Spleen (tissue), 11 donors: ENCODE data around the gene UBAP2. TPM values are rescaled to one million over a fixed set of nuclear protein-coding genes. Genes with fewer than 3 reads are reported as not detected.

Source experiments
- DNase-seq: peaks from one replicate; pipeline ENCODE4 v3.0.0-alpha.2; 2020
- H3K27ac ChIP-seq, 8 donors: fragments of 200-600 bp; sonication (generic) in 7 of 8; 1 replicate in 4 of 8; 2 replicates in 4 of 8; pipeline versions ENCODE4 v1.5.0 to v1.8.0; 2016 to 2021; ENCODE audit warnings: inconsistent platforms in 4 of 8, mild to moderate bottlenecking in 4 of 8, moderate library complexity in 1 of 8
- H3K27me3 ChIP-seq, 7 donors: fragments of 200-600 bp; sonication (generic) in 6 of 7; replicated peaks in 1 of 7; 1 replicate in 4 of 7; 2 replicates in 3 of 7; pipeline versions ENCODE4 v1.5.0 to v1.8.0; 2016 to 2021; ENCODE audit warnings: inconsistent platforms in 3 of 7, mild to moderate bottlenecking in 1 of 7
- H3K36me3 ChIP-seq, 6 donors: fragments of 200-600 bp; sonication (generic) in 5 of 6; 1 replicate in 4 of 6; 2 replicates in 2 of 6; pipeline versions ENCODE4 v1.5.0 to v1.8.0; 2016 to 2021; ENCODE audit warnings: inconsistent platforms in 2 of 6
- H3K4me1 ChIP-seq, 6 donors: fragments of 200-600 bp; sonication (generic) in 5 of 6; 1 replicate in 3 of 6; 2 replicates in 3 of 6; pipeline versions ENCODE4 v1.5.0 to v1.8.0; 2016 to 2021; ENCODE audit warnings: inconsistent platforms in 3 of 6
- H3K4me3 ChIP-seq, 8 donors: fragments of 200-600 bp; sonication (generic) in 7 of 8; 1 replicate in 4 of 8; 2 replicates in 4 of 8; pipeline versions ENCODE4 v1.5.0 to v1.8.0; 2016 to 2021; ENCODE audit warnings: inconsistent platforms in 4 of 8, mild to moderate bottlenecking in 4 of 8, moderate library complexity in 2 of 8
- H3K9me3 ChIP-seq, 8 donors: fragments of 200-600 bp; sonication (generic) in 7 of 8; 1 replicate in 4 of 8; 2 replicates in 4 of 8; pipeline versions ENCODE4 v1.5.0 to v1.8.0; 2016 to 2021; ENCODE audit warnings: inconsistent platforms in 4 of 8
- POLR2A ChIP-seq, 3 donors: fragments of 450-650 bp; IDR thresholded peaks; one replicate each; pipeline ENCODE4 v1.5.1; 2017; ENCODE audit warnings: antibody characterized with exemption in 3 of 3, mild to moderate bottlenecking in 1 of 3
- POLR2AphosphoS5 ChIP-seq, 3 donors: sonication (generic); formaldehyde crosslinking; IDR thresholded peaks; one replicate each; pipeline ENCODE4 v1.5.1; 2017; ENCODE audit warnings: antibody characterized with exemption in 3 of 3
- WGBS, 5 donors: extraction: QIAGEN DNeasy Blood & Tissue Kit in 3 of 5; methylation state at CpG; one replicate each; pipeline versions ENCODE4 v1.1.5 to v1.1.7; 2013 to 2018; 5-methylcytosine and 5-hydroxymethylcytosine counted together
- intact Hi-C: fragments of 100-400 bp; cut with DNase I; formaldehyde crosslinking; loops from one replicate; pipeline ENCODE4 v1.15.0; 2023; ENCODE audit warnings: low total_unique reads
- polyA plus RNA-seq, 3 donors: library from polyadenylated mRNA; stranded (reverse); fragments of 200-250 nt; gene quantifications; one replicate each; pipeline ENCODE4 v1.2.1, GENCODE V29; 2013
- total RNA-seq, 7 donors: library from RNA; depleted of rRNA in 3 of 7; stranded (reverse); fragments of >200 nt in 3 of 7; fragmentation: NEBNext Ultra II Directional in 4 of 7; extraction: Animal tissue kit (Norgen Biotek cat#: 25700) in 4 of 7; gene quantifications; one replicate each; pipeline versions ENCODE4 v1.1.0 to v1.2.1, GENCODE V29; 2016 to 2021
- TF ChIP-seq, protein P1 (sequence below), 11 experiments: fragments of 200-600 bp in 7 of 11; fragments of 450-650 bp in 4 of 11; sonication (generic) in 4 of 11; IDR thresholded peaks in 8 of 11; conservative IDR thresholded peaks in 3 of 11; 1 replicate in 7 of 11; 2 replicates in 4 of 11; pipeline versions ENCODE4 v1.4.0 to v1.8.0; 2016 to 2021; ENCODE audit warnings: antibody characterized with exemption in 11 of 11, inconsistent platforms in 4 of 11, mild to moderate bottlenecking in 1 of 11
- donor health status: healthy with polysubstance abuse.
- donor health status: DM: no; HTN: no; CAD: no; lungs with moderate emphysema.
- donor health status: DM: no; HTN: no; CAD: no.
- donor health status: Bipolar disorder and iron deficiency.
- donor health status: healthy.
- donor health status: DM: no; HTN: no; CAD: no.
- donor health status: DM: yes; HTN: yes; CAD: no.

The UBAP2 gene
- total and polyA plus RNA-seq, 10 donors: 7.0 to 30.8 (median 23.5) TPM

- H3K4me3 ChIP-seq: no peak overlapping the region
- TF ChIP-seq POLR2A (IDR thresholded peaks at IDR 0.05): no peak
- TF ChIP-seq POLR2AphosphoS5 (IDR thresholded peaks at IDR 0.05): no peak
- TF ChIP-seq, protein P1, sequence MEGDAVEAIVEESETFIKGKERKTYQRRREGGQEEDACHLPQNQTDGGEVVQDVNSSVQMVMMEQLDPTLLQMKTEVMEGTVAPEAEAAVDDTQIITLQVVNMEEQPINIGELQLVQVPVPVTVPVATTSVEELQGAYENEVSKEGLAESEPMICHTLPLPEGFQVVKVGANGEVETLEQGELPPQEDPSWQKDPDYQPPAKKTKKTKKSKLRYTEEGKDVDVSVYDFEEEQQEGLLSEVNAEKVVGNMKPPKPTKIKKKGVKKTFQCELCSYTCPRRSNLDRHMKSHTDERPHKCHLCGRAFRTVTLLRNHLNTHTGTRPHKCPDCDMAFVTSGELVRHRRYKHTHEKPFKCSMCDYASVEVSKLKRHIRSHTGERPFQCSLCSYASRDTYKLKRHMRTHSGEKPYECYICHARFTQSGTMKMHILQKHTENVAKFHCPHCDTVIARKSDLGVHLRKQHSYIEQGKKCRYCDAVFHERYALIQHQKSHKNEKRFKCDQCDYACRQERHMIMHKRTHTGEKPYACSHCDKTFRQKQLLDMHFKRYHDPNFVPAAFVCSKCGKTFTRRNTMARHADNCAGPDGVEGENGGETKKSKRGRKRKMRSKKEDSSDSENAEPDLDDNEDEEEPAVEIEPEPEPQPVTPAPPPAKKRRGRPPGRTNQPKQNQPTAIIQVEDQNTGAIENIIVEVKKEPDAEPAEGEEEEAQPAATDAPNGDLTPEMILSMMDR (IDR thresholded peaks at IDR 0.05 in 8 of 11, conservative IDR thresholded peaks at IDR 0.05 in 3 of 11): no peak
Observed at GRCh38 chr9:33995449-33995848, 53.2 kb downstream of the UBAP2 start.

GRCh38 chr9:33993104-33993503 is 55.6 kb downstream of the UBAP2 start:
- Histone ChIP-seq H3K9me3 (no peaks in the 10 kb centered on the region), H3K4me1 (no peaks in the 10 kb centered on the region), H3K4me3 (no peak overlapping the region), H3K36me3 (peaks cover 0 to 88% (median 18%) of the 10 kb centered on the region in 6 donors), H3K27me3 (no peaks in the 10 kb centered on the region), H3K27ac (no peak overlapping the region)
- no peak for DNase-seq
- 67 to 88% (median 75%) methylated on average over 2 of the region's 2 CpGs for WGBS, 5 donors
- TF ChIP-seq POLR2A (IDR thresholded peaks at IDR 0.05) (no peak), POLR2AphosphoS5 (IDR thresholded peaks at IDR 0.05) (no peak)
- TF ChIP-seq, protein P1 (IDR thresholded peaks at IDR 0.05 in 8 of 11, conservative IDR thresholded peaks at IDR 0.05 in 3 of 11): no peak
- intact Hi-C loops: no loop called here

More at GRCh38 chr9:33995449-33995848, 53.2 kb downstream of the UBAP2 start:
- DNase-seq: no peak
- Histone ChIP-seq H3K27me3 (no peaks in the 10 kb centered on the region), H3K36me3 (peaks cover 0 to 92% (median 19%) of the 10 kb centered on the region in 6 donors), H3K9me3 (no peaks in the 10 kb centered on the region), H3K27ac (no peak overlapping the region), H3K4me1 (no peaks in the 10 kb centered on the region)
- intact Hi-C loops: no loop called here

DNA sequence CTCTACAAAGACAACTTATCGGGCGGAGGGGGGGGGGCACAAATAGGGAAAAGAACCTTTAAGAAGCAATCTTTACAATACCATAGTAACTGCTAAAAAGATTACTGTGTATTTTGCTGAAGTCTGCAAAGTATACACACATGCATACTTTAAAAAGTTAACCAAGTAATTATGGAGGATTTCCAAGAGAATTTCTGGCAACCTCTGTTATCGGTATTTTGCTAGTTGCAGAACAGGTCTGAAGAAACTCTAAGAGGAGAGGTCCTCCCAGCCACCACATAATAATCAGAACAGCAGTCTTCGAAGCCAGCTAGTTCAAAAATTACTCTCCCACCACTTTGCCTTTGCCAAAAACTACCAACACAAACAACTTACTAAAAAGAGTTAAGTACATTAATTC is 56.1 kb downstream of the UBAP2 start:
- no peaks in the 10 kb centered on the region for H3K9me3 ChIP-seq
- no peak for DNase-seq
- TF ChIP-seq, protein P1 (IDR thresholded peaks at IDR 0.05 in 8 of 11, conservative IDR thresholded peaks at IDR 0.05 in 3 of 11): no peak
- TF ChIP-seq POLR2A (IDR thresholded peaks at IDR 0.05) (no peak), POLR2AphosphoS5 (IDR thresholded peaks at IDR 0.05) (no peak)
- intact Hi-C loops: no loop called here
- H3K27me3 ChIP-seq: no peaks in the 10 kb centered on the region
- peaks cover 0 to 88% (median 16%) of the 10 kb centered on the region in 6 donors for H3K36me3 ChIP-seq
- WGBS, 5 donors: 92 to 98% (median 94%) methylated on average over 4 of the region's 4 CpGs
- no peaks in the 10 kb centered on the region for H3K4me1 ChIP-seq
- no peak overlapping the region for H3K27ac ChIP-seq
- no peak overlapping the region for H3K4me3 ChIP-seq

DNA sequence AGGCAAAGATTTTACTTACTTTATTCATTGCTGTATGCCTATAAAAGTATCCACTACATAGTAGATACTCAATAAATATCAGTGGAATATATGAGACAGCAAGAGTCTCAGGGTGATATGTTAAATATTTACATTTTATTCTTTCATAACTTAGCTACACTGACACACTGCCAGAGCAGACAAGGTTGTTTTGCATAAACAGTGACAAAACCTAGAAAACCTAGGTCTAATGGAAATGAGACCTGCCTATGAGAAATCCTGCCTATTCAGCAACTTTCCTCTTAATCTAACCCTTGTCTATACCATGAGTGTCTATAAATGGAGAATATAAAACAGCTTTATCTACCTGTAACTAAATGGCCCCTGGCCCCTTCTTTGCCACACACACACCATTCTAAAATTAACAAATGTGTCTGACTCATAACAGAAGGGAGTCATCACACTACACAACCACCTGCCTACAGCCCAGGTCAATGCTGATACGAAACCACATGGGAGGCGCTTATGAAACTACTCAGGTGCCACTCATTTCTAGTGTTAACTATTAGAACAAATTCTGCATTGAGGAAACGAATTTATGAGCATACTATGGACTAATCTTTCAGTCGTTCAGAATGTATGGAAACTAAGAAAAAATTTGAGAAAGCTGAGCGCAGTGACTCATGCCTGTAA is 60.3 kb downstream of the UBAP2 start:
- no peaks in the 10 kb centered on the region for H3K27me3 ChIP-seq
- H3K36me3 ChIP-seq: peaks cover 0 to 92% (median 33%) of the 10 kb centered on the region in 6 donors
- no peak overlapping the region for H3K27ac ChIP-seq
- no peaks in the 10 kb centered on the region for H3K9me3 ChIP-seq
- 72 to 85% (median 77%) methylated on average over 5 of the region's 5 CpGs for WGBS, 5 donors
- no peak overlapping the region for H3K4me3 ChIP-seq
- DNase-seq: no peak
- no peaks in the 10 kb centered on the region for H3K4me1 ChIP-seq
- TF ChIP-seq POLR2A (IDR thresholded peaks at IDR 0.05): no peak
- TF ChIP-seq POLR2AphosphoS5 (IDR thresholded peaks at IDR 0.05): no peak
- TF ChIP-seq, protein P1 (IDR thresholded peaks at IDR 0.05 in 8 of 11, conservative IDR thresholded peaks at IDR 0.05 in 3 of 11): no peak
- intact Hi-C loops: no loop called here
